ENCODE measurements around the gene CNOT4. TPM values are rescaled to one million over a fixed set of nuclear protein-coding genes. Genes with fewer than 3 reads are reported as not detected.
"Not testable (repeated sequence)": the region's sequence is repeated elsewhere in the genome, so short reads cannot be mapped to it uniquely, and the experiment has no call there.

Gene CNOT4
- total RNA-seq, 2 experiments from 2014 or later, result 22.1 to 23.3 TPM

DNA sequence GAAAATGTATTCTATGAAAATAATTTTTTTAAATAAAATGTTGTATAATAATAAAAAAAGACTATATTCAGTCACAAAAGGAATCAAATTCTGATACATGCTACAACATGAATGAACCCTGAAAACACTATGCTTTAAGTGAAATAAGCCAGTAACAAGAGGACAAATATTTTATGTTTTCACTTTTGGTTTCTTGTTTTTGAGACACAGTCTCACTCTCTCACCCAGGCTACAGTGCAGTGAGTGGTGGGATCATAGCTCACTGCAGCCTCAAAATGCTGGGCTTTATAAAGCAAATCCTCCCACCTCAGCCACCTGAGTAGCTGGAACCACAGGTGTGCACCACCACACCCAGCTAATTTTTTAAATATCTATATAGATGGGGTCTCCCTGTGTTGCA, 64.2 kb downstream of the CNOT4 start:
- Mint-ChIP-seq H3K36me3 (ENCODE audit: low read depth) (peaks cover 9% of the 10 kb centered on the region), H3K4me1 (ENCODE audit: low read depth) (peaks cover 21% of the 10 kb centered on the region), H3K27ac (no peak overlapping the region), H3K9me3 (ENCODE audit: insufficient read depth) (no peaks in the 10 kb centered on the region), H3K4me3 (no peak overlapping the region), H3K27me3 (ENCODE audit: low read depth) (no peaks in the 10 kb centered on the region)
- CTCF ChIA-PET, result no interaction called here
- no peak for DNase-seq
- no peak for ATAC-seq
- POLR2A ChIA-PET, result no interaction called here

DNA sequence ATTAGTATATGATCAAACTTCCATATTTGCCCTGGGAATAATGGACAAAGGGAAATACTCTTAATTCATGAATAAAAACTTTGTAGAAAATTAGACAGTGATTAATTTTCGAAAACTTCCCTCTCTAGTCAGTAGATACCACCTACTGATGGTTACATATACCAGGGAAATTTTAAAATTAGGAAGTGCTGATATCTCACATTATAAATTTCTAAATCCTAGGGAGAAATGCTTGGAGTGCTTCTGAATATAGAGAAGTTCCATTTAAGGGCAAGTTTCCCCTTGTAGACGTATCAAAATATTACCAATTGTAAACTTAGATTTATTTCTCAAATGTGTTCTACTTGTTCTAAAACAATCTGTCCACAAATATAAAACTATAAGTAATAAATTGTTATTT, 64.6 kb downstream of the CNOT4 start:
- POLR2A ChIA-PET; H3K4me3 Mint-ChIP-seq; H3K27ac Mint-ChIP-seq; H3K36me3 Mint-ChIP-seq (ENCODE audit: low read depth); CTCF ChIA-PET; ATAC-seq; H3K9me3 Mint-ChIP-seq (ENCODE audit: insufficient read depth); DNase-seq; H3K27me3 Mint-ChIP-seq (ENCODE audit: low read depth): not testable (repeated sequence)
- H3K4me1 Mint-ChIP-seq (ENCODE audit: low read depth), result peaks cover 21% of the 10 kb centered on the region

DNA sequence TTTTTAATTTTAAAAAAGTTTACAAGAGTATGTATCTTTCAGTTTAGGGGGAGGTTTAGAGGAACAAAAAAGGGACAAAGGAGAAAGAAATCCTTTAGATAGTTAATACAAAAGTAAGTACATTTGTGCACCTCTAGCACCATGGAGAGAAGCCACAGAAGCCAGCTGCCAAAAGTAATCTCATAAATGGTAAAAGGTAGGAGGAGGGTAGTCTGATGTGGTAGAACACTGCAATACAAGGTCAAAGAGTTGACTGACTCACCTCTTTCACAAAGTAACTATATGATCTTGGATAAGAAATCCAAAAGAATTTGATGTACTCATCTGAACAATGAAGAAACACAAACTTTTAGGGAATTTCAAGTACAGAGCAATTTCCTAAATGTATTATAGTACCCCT, 68.1 kb downstream of the CNOT4 start:
- POLR2A ChIA-PET, result no interaction called here
- peaks cover 23% of the 10 kb centered on the region for H3K36me3 Mint-ChIP-seq (ENCODE audit: low read depth)
- H3K9me3 Mint-ChIP-seq (ENCODE audit: insufficient read depth), result no peaks in the 10 kb centered on the region
- no peak overlapping the region for H3K27ac Mint-ChIP-seq
- DNase-seq (no peak), ATAC-seq (no peak)
- no peaks in the 10 kb centered on the region for H3K27me3 Mint-ChIP-seq (ENCODE audit: low read depth)
- H3K4me3 Mint-ChIP-seq, result no peak overlapping the region
- CTCF ChIA-PET, result no interaction called here
- peaks cover 5% of the 10 kb centered on the region for H3K4me1 Mint-ChIP-seq (ENCODE audit: low read depth)

DNA sequence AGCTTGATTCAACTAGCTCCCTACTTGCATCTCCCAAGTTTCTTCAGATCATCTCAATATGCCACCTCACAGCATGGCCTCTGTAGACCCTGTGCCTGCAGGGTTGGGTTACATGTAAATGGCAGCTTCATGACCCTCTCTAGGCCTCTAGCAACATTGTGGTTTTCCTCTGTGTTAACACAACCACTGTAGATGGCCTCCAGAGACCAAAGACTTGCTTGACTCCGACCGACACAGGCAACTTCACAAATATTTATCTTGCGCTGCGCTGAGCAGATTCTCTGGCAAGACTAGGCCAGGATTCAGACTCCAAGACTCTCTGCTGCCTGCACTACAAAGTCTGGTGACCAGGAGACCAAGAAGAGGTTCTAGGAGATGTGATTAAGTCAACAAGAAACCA, 75.9 kb downstream of the CNOT4 start:
- ChIA-PET CTCF (interaction anchor here (0.6 to 1.5 kb wide), 2 partner anchors 18 to 160 kb away, joined by 3 to 4 read pairs; no protein-coding TSS in a partner anchor), POLR2A (no interaction called here)
- ATAC-seq (no peak), DNase-seq (no peak)
- H3K27ac Mint-ChIP-seq, result no peak overlapping the region
- H3K9me3 Mint-ChIP-seq (ENCODE audit: insufficient read depth), result peaks cover 6% of the 10 kb centered on the region
- H3K4me1 Mint-ChIP-seq (ENCODE audit: low read depth), result peaks cover 8% of the 10 kb centered on the region
- peaks cover 55% of the 10 kb centered on the region for H3K36me3 Mint-ChIP-seq (ENCODE audit: low read depth)
- H3K27me3 Mint-ChIP-seq (ENCODE audit: low read depth), result no peaks in the 10 kb centered on the region
- no peak overlapping the region for H3K4me3 Mint-ChIP-seq

DNA sequence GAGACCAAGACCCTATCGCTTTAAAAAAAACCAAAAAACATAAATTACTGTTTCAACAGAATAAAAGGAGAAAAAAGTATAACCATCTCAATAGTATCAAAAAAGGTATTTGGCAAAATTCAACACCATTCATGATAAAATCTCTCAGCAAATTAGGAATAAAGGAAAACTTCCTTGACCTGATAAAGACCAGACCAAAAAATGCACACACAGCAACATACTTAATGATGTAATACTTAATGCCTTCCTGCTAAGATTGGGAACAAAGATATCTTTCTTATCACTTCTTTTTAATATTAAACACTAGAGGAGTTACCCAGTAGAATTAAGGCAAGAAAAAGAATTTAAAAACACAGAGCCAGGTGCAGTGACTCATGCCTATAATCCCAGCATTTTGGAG, 79.3 kb downstream of the CNOT4 start:
- CTCF ChIA-PET, result no interaction called here
- Mint-ChIP-seq H3K27me3 (ENCODE audit: low read depth) (no peaks in the 10 kb centered on the region), H3K36me3 (ENCODE audit: low read depth) (peaks cover 41% of the 10 kb centered on the region), H3K9me3 (ENCODE audit: insufficient read depth) (peaks cover 6% of the 10 kb centered on the region), H3K4me1 (ENCODE audit: low read depth) (peaks cover 8% of the 10 kb centered on the region), H3K4me3 (no peak overlapping the region), H3K27ac (no peak overlapping the region)
- POLR2A ChIA-PET, result no interaction called here
- no peak for ATAC-seq
- no peak for DNase-seq

DNA sequence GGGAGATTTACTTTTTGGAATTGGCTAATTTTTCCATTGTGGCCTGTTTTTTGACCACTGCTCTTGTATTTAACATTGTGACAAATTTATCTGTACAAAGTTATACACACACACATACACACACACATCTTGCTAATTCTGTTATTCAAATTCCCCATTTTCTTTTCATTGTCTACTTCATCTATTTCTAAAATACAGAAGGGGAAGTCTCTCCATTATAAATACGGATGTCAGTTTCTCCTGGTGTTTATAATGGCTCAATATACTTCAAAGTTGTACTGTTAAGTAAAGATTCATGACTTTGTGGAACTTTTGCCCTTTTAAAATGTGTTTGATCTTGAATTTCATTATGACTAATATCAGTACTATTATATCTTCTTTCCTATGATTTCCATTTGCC, 81.0 kb downstream of the CNOT4 start:
- ChIA-PET POLR2A (no interaction called here), CTCF (no interaction called here)
- Mint-ChIP-seq H3K27ac (no peak overlapping the region), H3K4me3 (no peak overlapping the region), H3K4me1 (ENCODE audit: low read depth) (peaks cover 10% of the 10 kb centered on the region), H3K36me3 (ENCODE audit: low read depth) (peaks cover 30% of the 10 kb centered on the region), H3K27me3 (ENCODE audit: low read depth) (no peaks in the 10 kb centered on the region), H3K9me3 (ENCODE audit: insufficient read depth) (no peaks in the 10 kb centered on the region)
- no peak for ATAC-seq
- no peak for DNase-seq

DNA sequence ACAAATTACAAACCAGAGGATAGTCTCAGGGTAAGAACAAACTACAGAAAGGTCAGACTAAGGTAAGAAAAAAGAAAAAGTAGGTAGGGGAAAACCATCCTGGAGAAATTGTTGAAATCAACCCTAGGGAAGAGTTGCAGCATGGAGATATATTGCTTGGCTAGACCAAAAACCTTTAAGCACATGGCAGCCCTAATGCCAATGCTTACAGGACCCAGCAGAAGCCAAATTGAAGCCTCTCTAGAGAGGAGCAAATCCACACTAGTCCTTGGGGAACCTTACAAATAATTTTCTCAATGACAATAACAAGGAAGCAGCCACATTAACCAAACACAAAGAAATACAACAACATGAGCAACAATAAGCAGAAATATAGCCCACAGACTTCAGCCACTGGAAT, 81.9 kb downstream of the CNOT4 start:
- Mint-ChIP-seq H3K4me3 (no peak overlapping the region), H3K36me3 (ENCODE audit: low read depth) (peaks cover 28% of the 10 kb centered on the region), H3K27me3 (ENCODE audit: low read depth) (no peaks in the 10 kb centered on the region), H3K9me3 (ENCODE audit: insufficient read depth) (no peaks in the 10 kb centered on the region), H3K27ac (no peak overlapping the region), H3K4me1 (ENCODE audit: low read depth) (peaks cover 10% of the 10 kb centered on the region)
- CTCF ChIA-PET, result interaction anchor here (0.7 kb wide), 1 partner anchor 19 kb away, joined by 3 read pairs; no protein-coding TSS in a partner anchor
- POLR2A ChIA-PET, result no interaction called here
- DNase-seq (no peak), ATAC-seq (no peak)

DNA sequence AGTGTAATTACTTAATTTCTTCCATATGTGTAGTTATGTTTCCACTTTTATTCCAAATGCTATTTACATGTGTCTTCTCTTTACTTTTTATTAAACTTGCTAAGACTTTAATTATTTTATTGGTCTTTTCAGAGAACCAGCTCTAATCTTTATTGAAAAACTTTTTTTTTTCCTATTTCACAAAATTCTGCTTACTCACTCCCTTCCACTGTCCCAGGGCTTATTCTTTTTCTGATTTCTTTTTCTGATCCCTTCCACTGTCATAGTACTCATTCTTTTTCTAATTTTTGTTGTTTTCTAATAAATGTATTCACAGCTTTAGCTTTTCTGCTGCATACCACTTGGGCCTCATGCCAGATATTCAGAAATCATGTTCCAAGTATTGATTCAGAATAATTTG, 82.7 kb downstream of the CNOT4 start:
- ATAC-seq, result no peak
- peaks cover 10% of the 10 kb centered on the region for H3K4me1 Mint-ChIP-seq (ENCODE audit: low read depth)
- CTCF ChIA-PET, result no interaction called here

DNA sequence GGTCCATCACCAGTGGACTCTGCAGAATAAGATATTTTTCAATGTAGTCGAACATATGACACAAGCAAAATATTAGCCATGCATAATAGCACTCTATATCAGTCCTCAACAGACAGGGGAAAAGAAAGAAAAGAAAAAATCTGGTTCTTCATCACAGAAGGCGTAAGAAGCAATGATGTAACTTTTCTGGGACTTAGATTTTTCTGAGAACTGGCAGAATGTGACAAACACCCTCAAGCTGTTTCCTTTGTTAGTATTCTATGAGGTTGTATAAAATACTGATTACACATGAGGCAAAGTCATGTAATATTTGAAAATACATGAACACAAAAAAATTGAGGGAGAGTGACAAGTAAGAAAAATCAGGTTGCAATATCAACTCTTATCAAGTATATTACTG, 84.9 kb downstream of the CNOT4 start:
- ATAC-seq (no peak), DNase-seq (no peak)
- ChIA-PET POLR2A (no interaction called here), CTCF (interaction anchor here (0.6 kb wide), 1 partner anchor 30 kb away, joined by 4 read pairs; no protein-coding TSS in a partner anchor)
- H3K36me3 Mint-ChIP-seq (ENCODE audit: low read depth), result peaks cover 21% of the 10 kb centered on the region
- H3K4me1 Mint-ChIP-seq (ENCODE audit: low read depth), result peaks cover 10% of the 10 kb centered on the region
- H3K27me3 Mint-ChIP-seq (ENCODE audit: low read depth), result no peaks in the 10 kb centered on the region
- H3K9me3 Mint-ChIP-seq (ENCODE audit: insufficient read depth), result no peaks in the 10 kb centered on the region
- no peak overlapping the region for H3K4me3 Mint-ChIP-seq
- no peak overlapping the region for H3K27ac Mint-ChIP-seq

More for the DNA sequence above, 82.7 kb downstream of the CNOT4 start:
- Mint-ChIP-seq H3K27me3 (ENCODE audit: low read depth) (no peaks in the 10 kb centered on the region), H3K27ac (no peak overlapping the region), H3K4me3 (no peak overlapping the region), H3K9me3 (ENCODE audit: insufficient read depth) (no peaks in the 10 kb centered on the region), H3K36me3 (ENCODE audit: low read depth) (peaks cover 20% of the 10 kb centered on the region)
- DNase-seq, result no peak
- POLR2A ChIA-PET, result no interaction called here

DNA sequence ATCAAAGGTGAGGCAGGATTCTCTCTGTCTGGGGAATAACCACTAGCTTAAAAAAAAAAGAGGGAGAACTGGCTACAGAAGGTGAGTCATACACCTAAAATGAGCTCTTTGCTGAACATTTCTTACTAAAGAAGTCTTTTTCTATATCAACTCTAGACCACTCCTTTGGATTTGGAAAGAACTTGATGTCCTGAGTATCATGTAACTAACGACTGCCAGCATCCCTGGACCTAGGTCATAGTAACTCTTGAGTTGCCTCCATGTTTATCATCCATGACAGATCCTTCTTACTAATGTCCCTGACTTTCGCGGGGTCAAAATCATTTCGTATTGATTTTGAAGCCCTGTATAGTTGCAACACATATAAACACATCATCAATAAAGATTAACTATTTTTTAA, 89.1 kb downstream of the CNOT4 start:
- DNase-seq (no peak), ATAC-seq (no peak)
- Mint-ChIP-seq H3K36me3 (ENCODE audit: low read depth) (peaks cover 16% of the 10 kb centered on the region), H3K4me1 (ENCODE audit: low read depth) (peaks cover 5% of the 10 kb centered on the region), H3K27ac (no peak overlapping the region), H3K4me3 (no peak overlapping the region), H3K27me3 (ENCODE audit: low read depth) (no peaks in the 10 kb centered on the region), H3K9me3 (ENCODE audit: insufficient read depth) (no peaks in the 10 kb centered on the region)
- ChIA-PET CTCF (interaction anchor here (1.2 kb wide), 1 partner anchor 12 kb away, joined by 3 read pairs; no protein-coding TSS in a partner anchor), POLR2A (no interaction called here)

DNA sequence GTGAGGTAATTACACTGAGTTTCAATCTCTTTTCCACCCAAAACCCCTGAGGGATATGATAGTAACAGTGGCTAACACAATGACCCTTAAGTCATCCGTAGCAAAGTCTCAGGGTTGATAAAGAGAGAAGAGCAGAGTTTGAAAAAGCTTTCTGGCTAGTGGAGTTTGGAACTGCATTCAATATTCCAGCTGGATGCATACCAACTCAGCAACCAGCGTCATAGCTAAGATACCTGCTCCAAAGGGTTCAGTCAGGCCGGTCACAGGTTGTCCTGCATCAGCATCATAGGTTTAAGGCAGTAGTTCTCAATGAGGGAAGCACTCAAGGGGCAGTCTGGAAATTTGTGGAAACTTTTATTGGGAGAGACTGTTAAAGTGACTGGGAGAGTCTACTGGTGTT, 93.5 kb downstream of the CNOT4 start:
- Mint-ChIP-seq H3K27ac (no peak overlapping the region), H3K4me3 (no peak overlapping the region)
- CTCF ChIA-PET, result interaction anchor here (1.8 kb wide), 1 partner anchor 228 kb away, joined by 7 read pairs; no protein-coding TSS in a partner anchor

DNA sequence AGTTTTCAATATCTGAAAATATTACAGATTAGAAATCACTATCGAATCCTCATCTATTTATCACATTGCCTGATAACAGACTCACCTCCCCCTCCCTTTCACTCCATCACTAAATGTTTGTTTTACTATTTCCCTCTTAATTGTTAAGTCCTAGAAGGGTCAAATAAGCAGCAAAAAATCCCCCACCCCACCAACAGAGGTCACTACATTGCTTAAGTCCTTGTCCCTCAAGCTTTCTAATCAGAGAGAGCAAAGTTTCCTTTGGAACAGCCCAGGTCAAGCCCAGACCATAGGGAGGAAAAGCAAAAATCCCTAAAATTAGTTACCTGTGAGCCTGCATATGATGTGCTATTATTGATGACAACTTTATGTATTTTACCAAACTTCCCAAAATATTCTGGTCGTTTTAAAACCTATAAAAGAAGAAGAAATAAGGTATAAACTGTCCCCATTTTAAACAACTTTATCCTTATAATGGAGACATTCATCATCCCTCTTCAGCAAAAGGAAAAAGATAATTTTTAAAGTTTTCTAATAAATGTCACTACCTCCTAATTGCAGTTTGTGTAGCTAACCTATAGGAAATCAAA, 95.0 kb downstream of the CNOT4 start:
- H3K36me3 Mint-ChIP-seq (ENCODE audit: low read depth), result peaks cover 17% of the 10 kb centered on the region

More for the DNA sequence above, 93.5 kb downstream of the CNOT4 start:
- H3K9me3 Mint-ChIP-seq (ENCODE audit: insufficient read depth), result no peaks in the 10 kb centered on the region
- POLR2A ChIA-PET, result no interaction called here
- ATAC-seq (no peak), DNase-seq (no peak)
- H3K36me3 Mint-ChIP-seq (ENCODE audit: low read depth), result peaks cover 16% of the 10 kb centered on the region
- H3K4me1 Mint-ChIP-seq (ENCODE audit: low read depth), result no peaks in the 10 kb centered on the region
- no peaks in the 10 kb centered on the region for H3K27me3 Mint-ChIP-seq (ENCODE audit: low read depth)

DNA sequence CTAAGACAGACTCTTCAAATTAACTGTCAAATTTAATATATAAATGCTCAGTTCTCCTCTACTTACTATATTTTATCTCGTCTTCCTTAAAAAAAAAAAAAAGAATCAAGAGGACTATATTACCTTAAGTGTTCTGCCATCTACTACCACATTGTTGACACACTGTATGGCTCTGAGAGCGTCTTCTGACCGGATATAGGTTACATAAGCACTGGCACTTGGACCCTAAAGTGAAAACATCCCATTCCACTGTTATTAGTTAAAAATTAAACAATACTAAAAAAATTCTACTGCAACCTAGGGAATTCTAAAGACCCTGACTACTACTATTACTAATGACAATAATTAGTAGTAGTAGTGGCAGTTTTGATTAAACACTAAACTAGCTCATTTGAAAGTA, 95.7 kb downstream of the CNOT4 start:
- ChIA-PET CTCF (interaction anchor here (0.6 to 1.5 kb wide), 3 partner anchors 95 to 140 kb away, joined by 3 to 5 read pairs (median 4); partner anchors contain the start of gene CNOT4), POLR2A (no interaction called here)
- Mint-ChIP-seq H3K27ac (no peak overlapping the region), H3K36me3 (ENCODE audit: low read depth) (peaks cover 16% of the 10 kb centered on the region), H3K9me3 (ENCODE audit: insufficient read depth) (no peaks in the 10 kb centered on the region), H3K4me1 (ENCODE audit: low read depth) (no peaks in the 10 kb centered on the region), H3K27me3 (ENCODE audit: low read depth) (no peaks in the 10 kb centered on the region), H3K4me3 (no peak overlapping the region)
- no peak for ATAC-seq
- DNase-seq, result no peak

More for the DNA sequence above, 95.0 kb downstream of the CNOT4 start:
- ATAC-seq, result no peak
- Mint-ChIP-seq H3K4me3 (no peak overlapping the region), H3K9me3 (ENCODE audit: insufficient read depth) (no peaks in the 10 kb centered on the region), H3K27ac (no peak overlapping the region), H3K4me1 (ENCODE audit: low read depth) (no peaks in the 10 kb centered on the region), H3K27me3 (ENCODE audit: low read depth) (no peaks in the 10 kb centered on the region)
- POLR2A ChIA-PET, result no interaction called here
- CTCF ChIA-PET, result interaction anchor here (0.6 to 1.8 kb wide), 8 partner anchors 9 to 230 kb away, joined by 3 to 7 read pairs (median 4); partner anchors contain the start of gene CNOT4
- peak; percentile 43 for DNase-seq
